ENCODE results near the gene ZNF225. TPM values are rescaled to one million over a fixed set of nuclear protein-coding genes. Genes with fewer than 3 reads are reported as not detected.
A peak's percentile ranks its signal among the peaks of the same experiment; 100 is the strongest.
"Not testable (repeated sequence)": the region's sequence is repeated elsewhere in the genome, so short reads cannot be mapped to it uniquely, and the experiment has no call there.

Gene ZNF225
- total and polyA plus RNA-seq, 8 donors = 1.0 to 3.9 (median 1.8) TPM

GRCh38 chr19:44107751-44108150 lies 5.4 kb upstream of the ZNF225 start:
- no peak for TF ChIP-seq CTCF (IDR thresholded peaks at IDR 0.05)
- H3K27me3 ChIP-seq = no peaks in the 10 kb centered on the region
- intact Hi-C loops (cut with DNase I) = no loop called here
- peaks cover 0 to 22% (median 11%) of the 10 kb centered on the region in 3 donors for H3K36me3 ChIP-seq
- DNase-seq (no peak), ATAC-seq (no peak), FAIRE-seq (no peak)
- H3K4me3 ChIP-seq = no peak overlapping the region
- WGBS, 2 donors = 88 to 97% methylated on average over 3 of the region's 3 CpGs
- peaks cover 0 to 6% (median 3%) of the 10 kb centered on the region in 3 donors for H3K4me1 ChIP-seq
- no peak overlapping the region for H3K27ac ChIP-seq
- peaks cover 0 to 8% (median 3%) of the 10 kb centered on the region in 4 donors for H3K9me3 ChIP-seq

GRCh38 chr19:44109458-44109857 lies 3.7 kb upstream of the ZNF225 start:
- TF ChIP-seq CTCF (IDR thresholded peaks at IDR 0.05) = no peak
- intact Hi-C loops (cut with DNase I) = no loop called here
- no peak for FAIRE-seq
- H3K36me3 ChIP-seq = peaks cover 0 to 15% (median 8%) of the 10 kb centered on the region in 3 donors
- peaks cover 0 to 8% (median 3%) of the 10 kb centered on the region in 4 donors for H3K9me3 ChIP-seq
- no peak overlapping the region for H3K4me3 ChIP-seq
- no peak overlapping the region for H3K27ac ChIP-seq
- DNase-seq = no peak
- no peak for ATAC-seq
- H3K4me1 ChIP-seq = peaks cover 0 to 9% (median 8%) of the 10 kb centered on the region in 3 donors
- H3K27me3 ChIP-seq = no peaks in the 10 kb centered on the region

GRCh38 chr19:44111910-44112463 lies 1.2 kb upstream of the ZNF225 start:
- Histone ChIP-seq H3K9me3 (peaks cover 0 to 7% (median 3%) of the 10 kb centered on the region in 4 donors), H3K4me1 (peaks cover 0 to 13% (median 8%) of the 10 kb centered on the region in 3 donors), H3K27ac (no peak overlapping the region), H3K4me3 (peak overlapping the region in 2 of 4 donors; percentile 63 to 67), H3K27me3 (no peaks in the 10 kb centered on the region), H3K36me3 (peaks cover 0 to 6% (median under 1%) of the 10 kb centered on the region in 3 donors)
- DNase-seq (no peak), ATAC-seq (no peak), FAIRE-seq (no peak)
- intact Hi-C loops (cut with DNase I) = no loop called here
- TF ChIP-seq CTCF (IDR thresholded peaks at IDR 0.05) = no peak
- 12 to 17% methylated on average over 17 of the region's 17 CpGs for WGBS, 2 donors

GRCh38 chr19:44112802-44113137 lies 429 bp upstream of the ZNF225 start:
- Histone ChIP-seq H3K27ac (peak overlapping the region in 1 of 4 donors; percentile 37), H3K4me3 (peak overlapping the region; percentile 47 to 68 (median 65)), H3K9me3 (peaks cover 0 to 4% (median 0%) of the 10 kb centered on the region in 4 donors), H3K36me3 (peaks cover 0 to 7% (median 0%) of the 10 kb centered on the region in 3 donors), H3K27me3 (no peaks in the 10 kb centered on the region), H3K4me1 (peaks cover 0 to 13% (median 8%) of the 10 kb centered on the region in 3 donors)
- TF ChIP-seq CTCF (IDR thresholded peaks at IDR 0.05) = no peak
- ATAC-seq (peak; percentile 3 to 37 (median 20)), DNase-seq (no peak), FAIRE-seq (no peak)
- 0% methylated on average over 11 of the region's 11 CpGs for WGBS, 2 donors
- intact Hi-C loops (cut with DNase I) = no loop called here

- H3K9me3 ChIP-seq = no peaks in the 10 kb centered on the region
- no peak for TF ChIP-seq CTCF (IDR thresholded peaks at IDR 0.05)
- FAIRE-seq (no peak), DNase-seq (peak in 2 of 6 donors; percentile 23 to 44), ATAC-seq (peak in 2 of 4 donors; percentile 1 to 3)
- peaks cover 0 to 16% (median 0%) of the 10 kb centered on the region in 3 donors for H3K36me3 ChIP-seq
- intact Hi-C loops (cut with DNase I) = no loop called here
- WGBS, 2 donors = 3% methylated on average over 18 of the region's 18 CpGs
- H3K27ac ChIP-seq = peak overlapping the region in 1 of 4 donors; percentile 56
- no peaks in the 10 kb centered on the region for H3K27me3 ChIP-seq
- H3K4me3 ChIP-seq = peak overlapping the region; percentile 63 to 71 (median 68)
- H3K4me1 ChIP-seq = peaks cover 0 to 13% (median 8%) of the 10 kb centered on the region in 3 donors
Measured at GRCh38 chr19:44113784-44114390, 688 bp downstream of the ZNF225 start.

GRCh38 chr19:44121162-44121561 lies 8.0 kb downstream of the ZNF225 start:
- intact Hi-C loops (cut with DNase I); FAIRE-seq; H3K27ac ChIP-seq; DNase-seq; H3K4me1 ChIP-seq; H3K27me3 ChIP-seq; ATAC-seq; H3K9me3 ChIP-seq; H3K4me3 ChIP-seq: not testable (repeated sequence)
- 80 to 91% methylated on average over 4 of the region's 4 CpGs for whole genome bisulfite sequencing, 2 donors
- peaks cover 0 to 51% (median 8%) of the 10 kb centered on the region in 3 donors for H3K36me3 ChIP-seq

All from pancreas (tissue), 10 donors.